Natural killer cell (primary cell): ENCODE measurements around the gene MACIR. TPM values are rescaled to one million over a fixed set of nuclear protein-coding genes. Genes with fewer than 3 reads are reported as not detected.
A peak's percentile ranks its signal among the peaks of the same experiment; 100 is the strongest.

Experiments
- ATAC-seq, 3 donors: fragments of 150-1000 bp in 2 of 3; fragments of 200-7000 bp in 1 of 3; cut with Tn5 transposase; 1 replicate in 1 of 3; 2 replicates in 2 of 3; pipeline ENCODE4 v1.10.0; 2021; ENCODE audit warnings: mild to moderate bottlenecking in 2 of 3, moderate library complexity in 2 of 3
- DNase-seq, 2 donors: peaks; one replicate each; pipeline versions ENCODE4 v3.0.0 to v3.0.0-alpha.2; 2013 to 2021; ENCODE audit warnings: mixed read lengths in 1 of 2
- H3K27ac ChIP-seq: one replicate; pipeline ENCODE4 v1.5.1; 2013; ENCODE audit warnings: mild to moderate bottlenecking, low read length
- H3K27me3 ChIP-seq: one replicate; pipeline ENCODE4 v1.6.1; 2013; ENCODE audit warnings: low read length; ENCODE audit not compliant: control insufficient read depth, insufficient read depth
- H3K36me3 ChIP-seq: one replicate; pipeline ENCODE4 v1.6.1; 2013; ENCODE audit warnings: low read length; ENCODE audit not compliant: control insufficient read depth, insufficient read depth
- H3K4me1 ChIP-seq: one replicate; pipeline ENCODE4 v1.6.1; 2013; ENCODE audit warnings: low read length; ENCODE audit not compliant: control insufficient read depth, insufficient read depth
- H3K4me3 ChIP-seq: one replicate; pipeline ENCODE4 v1.5.1; 2013; ENCODE audit warnings: low read length
- H3K9me3 ChIP-seq: one replicate; pipeline ENCODE4 v1.6.1; 2013; ENCODE audit warnings: low read length; ENCODE audit not compliant: control insufficient read depth, insufficient read depth
- H3K27ac Mint-ChIP-seq, 2 donors: one replicate each; pipeline ENCODE4 v1.8.0; 2022; ENCODE audit warnings: mild to moderate bottlenecking in 2 of 2, mixed read lengths in 2 of 2, moderate library complexity in 1 of 2
- H3K27me3 Mint-ChIP-seq, 2 donors: one replicate each; pipeline ENCODE4 v1.8.0; 2022; ENCODE audit warnings: low read depth in 2 of 2, mixed read lengths in 2 of 2
- H3K36me3 Mint-ChIP-seq: one replicate; pipeline ENCODE4 v1.8.0; 2022; ENCODE audit warnings: mixed read lengths
- H3K4me1 Mint-ChIP-seq, 2 donors: one replicate each; pipeline ENCODE4 v1.8.0; 2022; ENCODE audit warnings: mixed read lengths in 2 of 2
- H3K4me3 Mint-ChIP-seq: one replicate; pipeline ENCODE4 v1.8.0; 2022; ENCODE audit warnings: mild to moderate bottlenecking, moderate library complexity, mixed read lengths
- H3K9me3 Mint-ChIP-seq, 2 donors: one replicate each; pipeline ENCODE4 v1.8.0; 2022; ENCODE audit warnings: mixed read lengths in 2 of 2
- CTCF ChIP-seq: fragments of 200-600 bp; IDR thresholded peaks from one replicate; pipeline ENCODE4 v1.8.0; 2022; ENCODE audit warnings: antibody characterized with exemption
- WGBS: methylation state at CpG from one replicate; pipeline ENCODE4 v1.1.7; 2013; ENCODE audit warnings: missing lambda C conversion rate; ENCODE audit not compliant: insufficient coverage; 5-methylcytosine and 5-hydroxymethylcytosine counted together
- intact Hi-C: fragments of 100-400 bp; cut with micrococcal nuclease; formaldehyde crosslinking; loops from one replicate; pipeline ENCODE4 v1.14.2; 2022
- total RNA-seq, 4 donors: library from RNA; stranded (reverse); fragments of 120-200 nt in 1 of 4; gene quantifications; one replicate each; pipeline versions ENCODE4 v1.2.3 to v1.2.4, GENCODE V29; 2013 to 2022

Gene MACIR
- total RNA-seq, 3 donors from 2014 or later (not counting 1 experiment from before 2014, with no cell fraction given), result 1.5 to 5.3 (median 2.7) TPM

DNA sequence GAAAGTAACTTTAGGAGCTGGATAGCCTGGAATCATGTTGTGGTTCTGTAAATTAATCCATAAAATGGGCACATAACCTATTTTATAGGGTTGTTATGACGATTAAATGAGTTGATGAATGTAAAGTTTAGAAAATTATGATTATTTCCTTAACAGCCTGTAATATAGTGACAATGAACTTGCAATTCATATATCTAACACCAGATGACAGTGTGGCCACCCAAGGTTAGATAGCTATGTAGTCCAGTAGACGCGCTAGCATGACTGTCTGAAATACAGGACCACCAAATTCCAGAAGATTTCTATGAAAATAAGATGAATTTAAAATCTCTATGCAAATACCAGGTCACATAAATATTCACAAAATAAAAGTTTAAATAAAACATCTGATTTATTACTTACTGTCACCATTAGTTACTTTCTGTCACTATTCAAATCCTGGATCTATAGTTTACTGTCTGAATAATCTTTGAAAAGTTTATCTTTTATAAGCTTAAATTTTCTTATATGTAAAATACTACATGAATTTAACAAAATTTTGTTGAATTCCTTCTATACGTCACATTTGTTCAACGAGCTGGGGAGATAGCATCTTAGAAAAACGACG is 26.1 kb upstream of the MACIR start:
- Histone ChIP-seq H3K27ac (no peak overlapping the region), H3K4me3 (no peak overlapping the region), H3K9me3 (no peaks in the 10 kb centered on the region), H3K36me3 (no peaks in the 10 kb centered on the region), H3K27me3 (peaks cover under 1% of the 10 kb centered on the region), H3K4me1 (no peaks in the 10 kb centered on the region)
- Mint-ChIP-seq H3K4me1 (no peaks in the 10 kb centered on the region), H3K4me3 (no peak overlapping the region), H3K27me3 (peaks cover 14 to 18% of the 10 kb centered on the region in 2 donors), H3K36me3 (no peaks in the 10 kb centered on the region), H3K9me3 (no peaks in the 10 kb centered on the region), H3K27ac (no peak overlapping the region)
- WGBS, result 100% methylated on average over 4 of the region's 7 CpGs
- intact Hi-C loops, result loop anchor here (1.0 kb wide), 1 partner anchor 243 kb away; no protein-coding TSS in a partner anchor
- peak; percentile 62 to 81 (median 79) for ATAC-seq
- peak; percentile 77 for TF ChIP-seq CTCF
- peak in 1 of 2 donors; percentile 61 for DNase-seq

GRCh38 chr5:103234239-103234975 is 24.2 kb upstream of the MACIR start:
- no peak overlapping the region for H3K27ac Mint-ChIP-seq
- H3K9me3 ChIP-seq, result no peaks in the 10 kb centered on the region
- H3K9me3 Mint-ChIP-seq, result peaks cover 2 to 4% of the 10 kb centered on the region in 2 donors
- 83% methylated on average over 1 of the region's 4 CpGs for WGBS
- no peak overlapping the region for H3K27ac ChIP-seq
- DNase-seq, result no peak
- peaks cover 14 to 19% of the 10 kb centered on the region in 2 donors for H3K27me3 Mint-ChIP-seq
- peaks cover 2% of the 10 kb centered on the region for H3K27me3 ChIP-seq
- ATAC-seq, result no peak
- intact Hi-C loops, result no loop called here
- no peaks in the 10 kb centered on the region for H3K36me3 ChIP-seq
- peaks cover 6% of the 10 kb centered on the region for H3K36me3 Mint-ChIP-seq
- H3K4me1 Mint-ChIP-seq, result no peaks in the 10 kb centered on the region
- no peak for TF ChIP-seq CTCF
- H3K4me3 ChIP-seq, result no peak overlapping the region
- H3K4me1 ChIP-seq, result no peaks in the 10 kb centered on the region
- H3K4me3 Mint-ChIP-seq, result no peak overlapping the region

- Histone ChIP-seq H3K4me1 (no peaks in the 10 kb centered on the region), H3K9me3 (no peaks in the 10 kb centered on the region), H3K27ac (no peak overlapping the region), H3K27me3 (peaks cover 4% of the 10 kb centered on the region), H3K4me3 (no peak overlapping the region), H3K36me3 (no peaks in the 10 kb centered on the region)
- H3K36me3 Mint-ChIP-seq, result peaks cover 9% of the 10 kb centered on the region
- H3K4me1 Mint-ChIP-seq, result no peaks in the 10 kb centered on the region
- WGBS, result no CpG with 5 or more reads among the region's 1 CpG
- no peak for DNase-seq
- ATAC-seq, result no peak
- H3K27ac Mint-ChIP-seq, result no peak overlapping the region
- no peak overlapping the region for H3K4me3 Mint-ChIP-seq
- TF ChIP-seq CTCF, result no peak
- peaks cover 11 to 24% of the 10 kb centered on the region in 2 donors for H3K27me3 Mint-ChIP-seq
- H3K9me3 Mint-ChIP-seq, result peaks cover 2 to 4% of the 10 kb centered on the region in 2 donors
- intact Hi-C loops, result no loop called here
Observed at GRCh38 chr5:103235891-103236290, 22.7 kb upstream of the MACIR start.
